ENCODE data around the gene PDZRN3.

DNA sequence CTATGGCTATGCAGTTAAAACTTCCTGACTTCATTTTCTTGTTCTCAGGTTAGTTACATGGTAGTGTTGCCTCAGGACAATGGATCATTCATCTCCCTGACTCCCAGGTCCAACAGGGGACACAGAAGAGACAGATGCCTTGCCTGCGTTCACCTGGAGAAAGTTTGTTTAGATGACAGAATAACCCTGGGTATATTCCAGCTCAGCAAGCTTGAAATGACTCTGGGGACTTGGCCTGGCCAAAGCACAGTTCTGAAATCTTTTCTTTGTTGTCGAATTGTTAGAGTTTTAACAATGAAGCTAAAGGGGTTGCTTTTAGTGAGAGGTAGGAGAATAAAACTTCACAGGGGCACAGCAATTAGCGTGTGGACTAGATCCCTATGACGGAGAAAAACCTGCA is 206.1 kb downstream of the PDZRN3 start:
- TF ChIP-seq EZH2 (IDR thresholded peaks at IDR 0.05; ENCODE audit: insufficient read depth, poor library complexity, severe bottlenecking) (no peak), EZH2phosphoT487 (IDR thresholded peaks at IDR 0.05; ENCODE audit: insufficient read depth, low read depth) (no peak)
